ENCODE measurements around the gene BRME1. TPM values are rescaled to one million over a fixed set of nuclear protein-coding genes. Genes with fewer than 3 reads are reported as not detected.

Gene BRME1
- polyA plus RNA-seq, 1 donor: 3.0 TPM

Other genes starting within 250 kb of the BRME1 start
- gene MRI1, start 141.6 kb downstream of the BRME1 start, polyA plus RNA-seq (ENCODE audit: insufficient read length): 23.4 TPM
- 115 TPM for gene C19orf53, start 131.7 kb downstream of the BRME1 start, polyA plus RNA-seq (ENCODE audit: insufficient read length)
- 2.9 TPM for gene ZSWIM4, start 110.7 kb downstream of the BRME1 start, polyA plus RNA-seq (ENCODE audit: insufficient read length)
- 2.0 TPM for gene NANOS3, start 29.0 kb downstream of the BRME1 start, polyA plus RNA-seq (ENCODE audit: insufficient read length)
- gene CC2D1A, start 84 bp upstream of the BRME1 start, polyA plus RNA-seq (ENCODE audit: insufficient read length): 13.2 TPM
- gene PODNL1, start 32.3 kb upstream of the BRME1 start, polyA plus RNA-seq (ENCODE audit: insufficient read length): 0.75 TPM
- 20.9 TPM for gene DCAF15, start 46.4 kb upstream of the BRME1 start, polyA plus RNA-seq (ENCODE audit: insufficient read length)
- gene RFX1, start 100.2 kb upstream of the BRME1 start, polyA plus RNA-seq (ENCODE audit: insufficient read length): 5.8 TPM
- gene RLN3, start 122.0 kb upstream of the BRME1 start, polyA plus RNA-seq (ENCODE audit: insufficient read length): not detected
- gene IL27RA, start 125.6 kb upstream of the BRME1 start, polyA plus RNA-seq (ENCODE audit: insufficient read length): 3.0 TPM
- 0.28 TPM for gene PALM3, start 156.0 kb upstream of the BRME1 start, polyA plus RNA-seq (ENCODE audit: insufficient read length)
- gene MISP3, start 166.7 kb upstream of the BRME1 start, polyA plus RNA-seq (ENCODE audit: insufficient read length): 0.65 TPM
- not detected for gene C19orf67, start 179.7 kb upstream of the BRME1 start, polyA plus RNA-seq (ENCODE audit: insufficient read length)
- gene SAMD1, start 184.6 kb upstream of the BRME1 start, polyA plus RNA-seq (ENCODE audit: insufficient read length): 45.6 TPM
- gene PRKACA, start 211.6 kb upstream of the BRME1 start, polyA plus RNA-seq (ENCODE audit: insufficient read length): 501 TPM
- gene ASF1B, start 230.5 kb upstream of the BRME1 start, polyA plus RNA-seq (ENCODE audit: insufficient read length): 6.7 TPM

Data from forelimb muscle (tissue), 1 donor.